ENCODE data around the gene TRAPPC12. TPM values are rescaled to one million over a fixed set of nuclear protein-coding genes. Genes with fewer than 3 reads are reported as not detected.

The TRAPPC12 gene
- total and polyA plus RNA-seq, 9 donors: 64.1 to 143 (median 81.4) TPM

- DNase-seq: no peak
- H3K9me3 ChIP-seq: no peaks in the 10 kb centered on the region
- no peak overlapping the region for H3K4me3 ChIP-seq
- no peaks in the 10 kb centered on the region for H3K36me3 ChIP-seq
- WGBS, 3 donors: 68 to 74% (median 74%) methylated on average over 13 of the region's 13 CpGs
- intact Hi-C loops (cut with DNase I): no loop called here
- no peak overlapping the region for H3K27ac ChIP-seq
- peaks cover 11% of the 10 kb centered on the region for H3K4me1 ChIP-seq (ENCODE audit: insufficient read depth)
- H3K27me3 ChIP-seq: no peaks in the 10 kb centered on the region
- TF ChIP-seq POLR2A (IDR thresholded peaks at IDR 0.05): no peak
- no peak for TF ChIP-seq CTCF (IDR thresholded peaks at IDR 0.05)
- TF ChIP-seq EP300 (IDR thresholded peaks at IDR 0.05): no peak
These were observed 86.5 kb downstream of the TRAPPC12 start for GRCh38 chr2:3465844-3466481.

DNA sequence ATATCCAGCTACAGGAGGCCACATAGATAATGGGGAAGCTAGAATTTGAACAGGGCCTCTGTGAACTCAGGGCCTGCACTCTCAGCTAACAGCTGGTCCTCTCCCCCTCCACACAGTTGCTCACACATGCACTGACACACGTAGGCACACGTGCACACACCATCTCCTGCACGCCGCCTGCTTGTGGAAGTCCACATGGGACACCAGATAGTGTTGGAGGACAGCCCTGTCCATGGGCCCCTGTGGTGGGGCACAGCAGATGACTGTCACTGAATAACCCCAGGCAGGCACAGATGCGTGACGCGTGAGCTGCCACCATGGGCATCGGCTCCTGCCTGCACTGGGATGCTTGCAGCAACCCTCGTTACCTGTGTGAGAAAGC is 87.0 kb downstream of the TRAPPC12 start:
- Histone ChIP-seq H3K36me3 (no peaks in the 10 kb centered on the region), H3K9me3 (no peaks in the 10 kb centered on the region), H3K27me3 (no peaks in the 10 kb centered on the region), H3K27ac (no peak overlapping the region), H3K4me1 (ENCODE audit: insufficient read depth) (peaks cover 14% of the 10 kb centered on the region), H3K4me3 (no peak overlapping the region)
- DNase-seq: peak in 1 of 5 donors; percentile 14
- intact Hi-C loops (cut with DNase I): no loop called here
- WGBS, 3 donors: 82 to 92% (median 86%) methylated on average over 9 of the region's 9 CpGs
- no peak for TF ChIP-seq EP300 (IDR thresholded peaks at IDR 0.05)
- no peak for TF ChIP-seq CTCF (IDR thresholded peaks at IDR 0.05)
- TF ChIP-seq POLR2A (IDR thresholded peaks at IDR 0.05): no peak

DNA sequence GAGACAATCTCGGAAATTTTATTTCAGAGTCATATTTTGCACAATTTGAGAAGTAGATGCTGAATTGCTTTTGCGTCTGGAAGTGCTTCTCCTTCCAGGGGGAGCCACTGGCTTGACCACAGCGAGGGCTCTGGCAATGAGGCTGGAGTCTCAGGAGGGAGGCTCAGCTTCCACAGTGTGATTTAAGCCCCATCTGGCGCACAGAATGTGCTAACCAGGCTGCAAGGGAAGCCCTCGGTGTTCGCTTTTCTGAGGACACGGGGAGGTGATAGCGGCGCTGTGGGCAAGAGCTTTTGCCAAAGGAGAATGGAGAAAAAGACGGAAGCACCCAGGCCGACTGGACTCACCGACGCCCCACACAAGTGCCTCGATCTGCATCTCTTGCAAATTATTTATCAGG is 87.5 kb downstream of the TRAPPC12 start:
- Histone ChIP-seq H3K27me3 (no peaks in the 10 kb centered on the region), H3K4me1 (ENCODE audit: insufficient read depth) (peaks cover 14% of the 10 kb centered on the region), H3K4me3 (no peak overlapping the region), H3K36me3 (no peaks in the 10 kb centered on the region), H3K27ac (no peak overlapping the region), H3K9me3 (no peaks in the 10 kb centered on the region)
- DNase-seq: peak in 1 of 5 donors; percentile 7
- TF ChIP-seq CTCF (IDR thresholded peaks at IDR 0.05) (no peak), EP300 (IDR thresholded peaks at IDR 0.05) (no peak), POLR2A (IDR thresholded peaks at IDR 0.05) (no peak)
- 88 to 90% (median 90%) methylated on average over 14 of the region's 14 CpGs for WGBS, 3 donors
- intact Hi-C loops (cut with DNase I): no loop called here

DNA sequence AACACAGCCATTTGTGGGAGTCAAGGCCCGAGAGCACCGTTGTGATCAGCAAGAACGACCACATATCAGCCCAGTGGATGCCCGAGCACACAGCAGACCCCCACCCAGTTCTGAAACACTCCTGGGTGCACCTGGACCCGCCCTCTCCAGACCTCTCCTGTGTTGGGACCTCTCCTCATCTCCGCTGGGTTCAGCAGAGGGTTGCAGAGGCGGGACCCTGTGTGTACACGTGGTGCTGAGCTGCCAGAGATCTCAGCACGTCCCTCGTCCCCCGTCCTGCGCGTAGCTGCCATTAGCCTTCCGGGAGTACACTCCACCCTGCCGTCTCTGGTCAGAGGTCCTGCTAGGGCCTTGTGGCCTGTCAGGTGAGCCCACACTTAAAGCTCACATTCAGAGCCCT is 88.2 kb downstream of the TRAPPC12 start:
- no peak overlapping the region for H3K4me3 ChIP-seq
- intact Hi-C loops (cut with DNase I): no loop called here
- TF ChIP-seq POLR2A (IDR thresholded peaks at IDR 0.05) (no peak), EP300 (IDR thresholded peaks at IDR 0.05) (no peak), CTCF (IDR thresholded peaks at IDR 0.05) (no peak)
- peaks cover 14% of the 10 kb centered on the region for H3K4me1 ChIP-seq (ENCODE audit: insufficient read depth)
- H3K36me3 ChIP-seq: no peaks in the 10 kb centered on the region
- peak in 1 of 5 donors; percentile 12 for DNase-seq
- H3K27ac ChIP-seq: peak overlapping the region in 1 of 2 donors; percentile 14
- H3K9me3 ChIP-seq: no peaks in the 10 kb centered on the region
- WGBS, 3 donors: 89 to 92% (median 89%) methylated on average over 15 of the region's 15 CpGs
- no peaks in the 10 kb centered on the region for H3K27me3 ChIP-seq
